ENCODE data around the gene C11orf24.
A peak's percentile ranks its signal among the peaks of the same experiment; 100 is the strongest.
"Not testable (repeated sequence)": the region's sequence is repeated elsewhere in the genome, so short reads cannot be mapped to it uniquely, and the experiment has no call there.

C11orf24 gene

GRCh38 chr11:68251765-68252164, 20.0 kb downstream of the C11orf24 start:
- no peak for DNase-seq (ENCODE audit: low read depth, low spot score)

- not testable (repeated sequence) for DNase-seq (ENCODE audit: low read depth, low spot score)
These were observed 26.9 kb downstream of the C11orf24 start for GRCh38 chr11:68244912-68245311.

GRCh38 chr11:68243847-68244246, 27.9 kb downstream of the C11orf24 start:
- not testable (repeated sequence) for DNase-seq (ENCODE audit: low read depth, low spot score)

- no peak for DNase-seq (ENCODE audit: low read depth, low spot score)
These were observed 29.2 kb downstream of the C11orf24 start for GRCh38 chr11:68242616-68243015.

- DNase-seq (ENCODE audit: low read depth, low spot score): no peak
These were observed 40.2 kb downstream of the C11orf24 start for GRCh38 chr11:68231621-68232020.

GRCh38 chr11:68229601-68230000, 42.2 kb downstream of the C11orf24 start:
- DNase-seq (ENCODE audit: low read depth, low spot score): no peak

GRCh38 chr11:68226421-68226820, 45.4 kb downstream of the C11orf24 start:
- DNase-seq (ENCODE audit: low read depth, low spot score): no peak

GRCh38 chr11:68224606-68225005, 47.2 kb downstream of the C11orf24 start:
- DNase-seq (ENCODE audit: low read depth, low spot score): no peak

- DNase-seq (ENCODE audit: low read depth, low spot score): no peak
These were observed 48.5 kb downstream of the C11orf24 start for GRCh38 chr11:68223275-68223674.

GRCh38 chr11:68221406-68221805, 50.4 kb downstream of the C11orf24 start:
- no peak for DNase-seq (ENCODE audit: low read depth, low spot score)

GRCh38 chr11:68216171-68216938, 55.4 kb downstream of the C11orf24 start:
- DNase-seq (ENCODE audit: low read depth, low spot score): no peak

- no peak for DNase-seq (ENCODE audit: low read depth, low spot score)
These were observed 56.1 kb downstream of the C11orf24 start for GRCh38 chr11:68215524-68216170.

- DNase-seq (ENCODE audit: low read depth, low spot score): no peak
These were observed 56.7 kb downstream of the C11orf24 start for GRCh38 chr11:68215087-68215445.

- DNase-seq (ENCODE audit: low read depth, low spot score): no peak
These were observed 57.3 kb downstream of the C11orf24 start for GRCh38 chr11:68214173-68215086.

GRCh38 chr11:68213555-68214172, 58.1 kb downstream of the C11orf24 start:
- DNase-seq (ENCODE audit: low read depth, low spot score): peak; percentile 87

- no peak for DNase-seq (ENCODE audit: low read depth, low spot score)
These were observed 58.6 kb downstream of the C11orf24 start, which contains the start of gene KMT5B for GRCh38 chr11:68213135-68213515. Gene KMT5B (minus strand): TSS chr11:68213296. CDS start chr11:68190076, 23,220 bp downstream.

GRCh38 chr11:68212421-68213134, 59.2 kb downstream of the C11orf24 start:
- no peak for DNase-seq (ENCODE audit: low read depth, low spot score)

GRCh38 chr11:68211546-68211945, 60.2 kb downstream of the C11orf24 start:
- no peak for DNase-seq (ENCODE audit: low read depth, low spot score)
